ENCODE measurements around the gene SRY.

SRY gene

DNA sequence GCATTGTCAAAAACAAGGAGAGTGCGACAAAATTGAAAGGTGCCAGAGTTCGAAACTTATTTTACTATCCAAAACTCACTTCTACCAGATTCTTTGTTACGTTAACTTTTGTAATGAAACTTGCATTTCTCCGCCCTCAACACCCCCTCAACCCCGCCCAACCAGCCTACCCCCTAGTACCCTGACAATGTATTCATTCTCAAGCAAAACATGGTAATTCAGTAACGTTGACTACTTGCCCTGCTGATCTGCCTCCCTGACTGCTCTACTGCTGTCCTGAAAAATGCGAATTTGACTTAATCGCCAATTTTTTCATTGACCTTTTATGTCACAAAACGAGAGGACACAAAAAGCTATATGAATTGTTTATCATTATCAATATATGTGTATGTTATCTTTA is at the start of gene SRY:
SRY (minus strand) TSS at position 83 of the 400 bp plus-strand sequence; CDS start at position 4, 79 bp downstream.
- no peaks in the 10 kb centered on the region for H3K79me2 ChIP-seq (ENCODE audit: insufficient read depth, low read length)
- H3K4me3 ChIP-seq (ENCODE audit: low read depth, low read length, poor library complexity, severe bottlenecking) = no peak within 1 kb of the TSS
- H3K27me3 ChIP-seq (ENCODE audit: insufficient read depth, low read length) = no peaks in the 10 kb centered on the region
- H3K9me3 ChIP-seq (ENCODE audit: low read length) = no peaks in the 10 kb centered on the region
- no peaks in the 10 kb centered on the region for H3K36me3 ChIP-seq (ENCODE audit: insufficient read depth, low read length)
- TF ChIP-seq EZH2 (IDR thresholded peaks at IDR 0.05; ENCODE audit: borderline replicate concordance, low read length) (no peak), CTCF (IDR thresholded peaks at IDR 0.05; ENCODE audit: low read length) (no peak)
- H3K4me1 ChIP-seq (ENCODE audit: insufficient read depth, low read length, severe bottlenecking) = peaks cover 16% of the 10 kb centered on the region
- H3F3A ChIP-seq (ENCODE audit: insufficient read depth, low read length) = no peaks in the 10 kb centered on the region
- H2AFZ ChIP-seq (ENCODE audit: low read length) = no peak within 1 kb of the TSS
- no peak within 1 kb of the TSS for H3K27ac ChIP-seq (ENCODE audit: low read depth, low read length, poor library complexity, severe bottlenecking)
- H3K4me2 ChIP-seq (ENCODE audit: low read length) = no peak within 1 kb of the TSS
- no peaks in the 10 kb centered on the region for H3K9me2 ChIP-seq (ENCODE audit: low read depth, low read length)
- no peak within 1 kb of the TSS for H3K9ac ChIP-seq (ENCODE audit: low read length)
- no peaks in the 10 kb centered on the region for H4K20me1 ChIP-seq (ENCODE audit: insufficient read depth, low read length)

- Histone ChIP-seq H3K9me3 (ENCODE audit: low read length) (no peaks in the 10 kb centered on the region), H3K27me3 (ENCODE audit: insufficient read depth, low read length) (no peaks in the 10 kb centered on the region), H3K4me1 (ENCODE audit: insufficient read depth, low read length, severe bottlenecking) (peaks cover 3% of the 10 kb centered on the region), H3K9me2 (ENCODE audit: low read depth, low read length) (no peaks in the 10 kb centered on the region), H3F3A (ENCODE audit: insufficient read depth, low read length) (no peaks in the 10 kb centered on the region), H3K4me3 (ENCODE audit: low read depth, low read length, poor library complexity, severe bottlenecking) (no peak overlapping the region), H2AFZ (ENCODE audit: low read length) (no peak overlapping the region), H3K36me3 (ENCODE audit: insufficient read depth, low read length) (0 out of 2 replicates have a peak, but pooled peaks cover 1% of the 10 kb centered on the region), H4K20me1 (ENCODE audit: insufficient read depth, low read length) (no peaks in the 10 kb centered on the region), H3K79me2 (ENCODE audit: insufficient read depth, low read length) (peaks cover 5% of the 10 kb centered on the region), H3K4me2 (ENCODE audit: low read length) (no peak overlapping the region), H3K27ac (ENCODE audit: low read depth, low read length, poor library complexity, severe bottlenecking) (no peak overlapping the region), H3K9ac (ENCODE audit: low read length) (no peak overlapping the region)
- TF ChIP-seq CTCF (IDR thresholded peaks at IDR 0.05; ENCODE audit: low read length) = no peak
- no peak for TF ChIP-seq EZH2 (IDR thresholded peaks at IDR 0.05; ENCODE audit: borderline replicate concordance, low read length)
Observed at GRCh38 chrY:2837078-2837477, 49.6 kb upstream of the SRY start.

DNA sequence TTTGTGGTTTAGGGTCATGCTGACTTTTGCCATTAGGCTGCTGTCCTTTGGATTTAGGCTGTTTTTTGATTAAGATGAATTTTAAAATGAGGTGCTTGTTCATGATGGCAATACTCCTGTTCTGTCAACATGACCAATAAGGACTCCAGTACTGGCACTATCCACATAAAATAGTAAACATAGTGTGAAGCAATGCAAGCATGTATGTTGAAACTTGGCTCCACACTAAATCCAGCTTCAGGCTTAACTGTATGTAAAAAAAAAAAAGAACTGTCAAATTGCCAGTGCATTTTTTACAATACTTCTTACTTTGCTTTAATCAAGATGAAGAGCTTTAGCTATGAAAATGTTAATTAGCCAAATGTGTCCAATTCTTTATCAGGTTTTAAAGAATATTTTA is 47.7 kb upstream of the SRY start:
- Histone ChIP-seq H3K9me3 (ENCODE audit: low read length) (no peaks in the 10 kb centered on the region), H3K4me1 (ENCODE audit: insufficient read depth, low read length, severe bottlenecking) (no peaks in the 10 kb centered on the region), H3K79me2 (ENCODE audit: insufficient read depth, low read length) (no peaks in the 10 kb centered on the region), H2AFZ (ENCODE audit: low read length) (no peak overlapping the region), H3K27ac (ENCODE audit: low read depth, low read length, poor library complexity, severe bottlenecking) (no peak overlapping the region), H4K20me1 (ENCODE audit: insufficient read depth, low read length) (no peaks in the 10 kb centered on the region), H3F3A (ENCODE audit: insufficient read depth, low read length) (no peaks in the 10 kb centered on the region), H3K27me3 (ENCODE audit: insufficient read depth, low read length) (no peaks in the 10 kb centered on the region), H3K9ac (ENCODE audit: low read length) (no peak overlapping the region), H3K4me3 (ENCODE audit: low read depth, low read length, poor library complexity, severe bottlenecking) (no peak overlapping the region), H3K36me3 (ENCODE audit: insufficient read depth, low read length) (no peaks in the 10 kb centered on the region), H3K9me2 (ENCODE audit: low read depth, low read length) (no peaks in the 10 kb centered on the region), H3K4me2 (ENCODE audit: low read length) (no peak overlapping the region)
- no peak for TF ChIP-seq CTCF (IDR thresholded peaks at IDR 0.05; ENCODE audit: low read length)
- no peak for TF ChIP-seq EZH2 (IDR thresholded peaks at IDR 0.05; ENCODE audit: borderline replicate concordance, low read length)
